Measurements from ENCODE around the gene SYT11.

SYT11 gene, protein sequence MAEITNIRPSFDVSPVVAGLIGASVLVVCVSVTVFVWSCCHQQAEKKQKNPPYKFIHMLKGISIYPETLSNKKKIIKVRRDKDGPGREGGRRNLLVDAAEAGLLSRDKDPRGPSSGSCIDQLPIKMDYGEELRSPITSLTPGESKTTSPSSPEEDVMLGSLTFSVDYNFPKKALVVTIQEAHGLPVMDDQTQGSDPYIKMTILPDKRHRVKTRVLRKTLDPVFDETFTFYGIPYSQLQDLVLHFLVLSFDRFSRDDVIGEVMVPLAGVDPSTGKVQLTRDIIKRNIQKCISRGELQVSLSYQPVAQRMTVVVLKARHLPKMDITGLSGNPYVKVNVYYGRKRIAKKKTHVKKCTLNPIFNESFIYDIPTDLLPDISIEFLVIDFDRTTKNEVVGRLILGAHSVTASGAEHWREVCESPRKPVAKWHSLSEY

DNA sequence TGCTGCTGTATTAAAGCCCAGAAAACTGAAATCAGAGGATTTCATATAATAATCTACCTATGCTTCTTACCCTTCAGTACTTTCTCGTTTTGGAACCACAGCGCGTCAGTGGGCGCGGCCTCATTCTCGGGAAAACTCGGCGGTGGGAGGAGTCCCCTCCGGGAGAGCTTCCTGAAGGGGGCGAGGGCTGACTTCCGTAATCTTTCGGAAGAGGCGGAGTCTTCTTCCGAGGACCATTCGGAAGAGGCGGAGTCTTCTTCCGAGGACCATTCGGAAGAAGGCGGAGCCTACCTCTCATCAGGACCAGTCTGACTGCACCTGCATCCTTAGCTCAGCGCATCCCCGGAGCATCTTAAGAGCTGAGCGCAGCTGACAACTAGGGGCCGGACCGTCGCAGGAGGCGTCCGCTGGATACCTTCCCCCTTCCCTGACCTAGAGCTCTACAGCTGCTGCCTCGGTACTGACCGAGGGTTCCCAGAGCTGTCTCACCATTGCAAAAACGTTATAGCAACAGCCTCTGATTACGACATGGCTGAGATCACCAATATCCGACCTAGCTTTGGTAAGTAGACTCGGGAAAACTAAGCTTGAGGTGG is at the start of gene SYT11:
Gene SYT11 (plus strand): TSS at position 334 of the 596 bp plus-strand sequence. CDS start 195 bp downstream, at position 529.
- peak within 1 kb of the TSS; percentile 44 for H3K4me3 ChIP-seq (replicated peaks; ENCODE audit: low read depth, low read length)
- TF ChIP-seq CTCF (IDR thresholded peaks at IDR 0.05; ENCODE audit: low read depth, low read length, missing control alignments): no peak
- peak; percentile 80 for DNase-seq (ENCODE audit: extremely low read depth, low read depth)

- no peak for TF ChIP-seq CTCF (IDR thresholded peaks at IDR 0.05; ENCODE audit: low read depth, low read length, missing control alignments)
- no peak for DNase-seq (ENCODE audit: extremely low read depth, low read depth)
- H3K4me3 ChIP-seq (replicated peaks; ENCODE audit: low read depth, low read length): no peak overlapping the region
Measured at GRCh38 chr1:155812878-155813277, 46.5 kb upstream of the SYT11 start.

DNA sequence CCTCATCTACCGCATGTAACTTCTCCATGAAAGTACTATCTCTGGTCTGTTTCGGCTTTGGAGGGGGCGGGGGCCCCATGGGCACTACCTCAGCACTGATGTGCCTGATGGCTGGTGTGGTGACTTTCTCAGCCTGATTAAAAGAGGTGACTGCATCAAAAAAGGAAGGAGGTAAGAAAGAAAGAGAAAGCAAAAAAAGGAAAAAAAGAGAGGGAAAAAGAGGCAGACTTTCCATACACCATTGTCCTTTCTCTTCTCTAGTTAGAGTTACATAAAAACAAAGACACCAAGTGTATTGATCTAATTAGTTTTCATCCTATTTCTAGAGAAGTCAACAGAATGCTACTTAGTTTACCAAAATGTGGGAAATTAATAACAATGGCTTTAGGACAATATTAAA is 45.7 kb upstream of the SYT11 start:
- TF ChIP-seq CTCF (IDR thresholded peaks at IDR 0.05; ENCODE audit: low read depth, low read length, missing control alignments): no peak
- DNase-seq (ENCODE audit: extremely low read depth, low read depth): no peak
- no peak overlapping the region for H3K4me3 ChIP-seq (replicated peaks; ENCODE audit: low read depth, low read length)

GRCh38 chr1:155816351-155816750 is 43.0 kb upstream of the SYT11 start:
- no peak for TF ChIP-seq CTCF (IDR thresholded peaks at IDR 0.05; ENCODE audit: low read depth, low read length, missing control alignments)
- H3K4me3 ChIP-seq (replicated peaks; ENCODE audit: low read depth, low read length): no peak overlapping the region
- no peak for DNase-seq (ENCODE audit: extremely low read depth, low read depth)

DNA sequence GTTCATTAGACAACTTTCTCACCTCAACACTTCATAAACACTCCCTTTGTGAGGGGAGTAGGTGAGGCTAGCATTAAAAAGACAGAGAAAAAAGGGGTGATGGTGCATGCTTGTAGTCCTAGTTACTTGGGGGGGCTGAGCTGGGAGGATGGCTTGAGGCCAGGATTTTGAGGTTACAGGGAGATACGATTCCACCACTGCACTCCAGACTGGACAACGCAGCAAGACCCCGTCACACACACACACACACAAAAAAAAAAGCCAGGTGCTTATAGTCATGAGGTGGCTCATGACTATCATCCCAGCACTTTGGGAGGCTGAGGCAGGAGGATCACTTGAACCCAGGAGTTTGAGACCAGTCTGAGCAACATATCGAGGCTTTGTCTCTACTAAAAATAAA is 31.9 kb upstream of the SYT11 start:
- H3K4me3 ChIP-seq (replicated peaks; ENCODE audit: low read depth, low read length): no peak overlapping the region
- DNase-seq (ENCODE audit: extremely low read depth, low read depth): no peak
- no peak for TF ChIP-seq CTCF (IDR thresholded peaks at IDR 0.05; ENCODE audit: low read depth, low read length, missing control alignments)

- TF ChIP-seq CTCF (IDR thresholded peaks at IDR 0.05; ENCODE audit: low read depth, low read length, missing control alignments): no peak
- DNase-seq (ENCODE audit: extremely low read depth, low read depth): no peak
- no peak overlapping the region for H3K4me3 ChIP-seq (replicated peaks; ENCODE audit: low read depth, low read length)
Measured at GRCh38 chr1:155831279-155831976, 27.9 kb upstream of the SYT11 start.
